KOPT-K1 (cell line): Measurements from ENCODE around the gene KDM2B.

Experiments used
- H3K27ac ChIP-seq: fragments of 200-600 bp; sonication (generic); 2 replicates; pipeline ENCODE4 v1.5.1; 2016; ENCODE audit warnings: antibody characterized with exemption, mild to moderate bottlenecking, low read depth, low read length; ENCODE audit not compliant: poor library complexity, severe bottlenecking
- H3K36me3 ChIP-seq: fragments of 200-600 bp; sonication (generic); 2 replicates; pipeline ENCODE4 v1.5.1; 2017; ENCODE audit warnings: antibody characterized with exemption, mild to moderate bottlenecking, low read length, moderate library complexity; ENCODE audit not compliant: insufficient read depth
- H3K9me3 ChIP-seq: fragments of 200-600 bp; sonication (generic); 2 replicates; pipeline ENCODE4 v1.5.1; 2017; ENCODE audit warnings: antibody characterized with exemption, low read length, mild to moderate bottlenecking; ENCODE audit not compliant: insufficient read depth, poor library complexity, severe bottlenecking

KDM2B gene

DNA sequence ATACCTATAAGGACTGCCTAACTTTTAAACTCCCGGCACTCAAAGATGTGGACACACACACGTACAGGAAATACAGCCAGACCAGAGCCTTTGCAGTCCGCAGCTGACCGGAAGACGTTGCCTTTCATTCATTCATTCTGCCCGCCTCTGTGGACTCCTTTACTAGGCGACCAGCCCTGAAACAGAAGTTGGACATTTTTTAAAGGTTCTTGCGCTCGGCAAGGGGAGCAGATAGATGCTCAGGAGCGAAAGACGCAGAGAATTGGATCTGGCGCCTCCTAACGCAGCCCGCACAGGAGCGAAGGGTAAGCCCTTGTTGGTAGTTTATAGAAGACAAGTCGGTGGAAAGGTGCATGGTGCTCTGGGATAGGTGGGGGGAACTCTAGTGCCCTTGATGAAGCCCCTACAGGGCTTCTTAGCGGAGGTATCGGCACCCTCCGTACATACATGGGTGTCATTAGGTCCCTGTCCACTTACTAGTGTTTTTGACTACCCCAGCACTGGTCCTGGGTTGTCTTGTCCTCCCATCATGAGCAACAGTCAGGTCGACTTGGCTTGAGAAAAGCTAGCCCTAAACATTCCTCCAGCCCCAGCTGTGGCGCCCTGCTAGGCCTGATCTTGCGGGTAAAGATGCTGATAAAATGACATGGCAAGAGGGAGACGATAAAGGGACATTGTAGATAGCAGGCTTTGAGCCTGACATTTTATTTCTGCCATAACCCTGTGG is at the start of gene KDM2B:
TSS of gene KDM2B (minus strand) at position 65 of the 727 bp plus-strand sequence. CDS start 112 bp downstream, outside the sequence.
- Histone ChIP-seq H3K27ac (peak within 1 kb of the TSS; percentile 78), H3K9me3 (no peaks in the 10 kb centered on the region)

DNA sequence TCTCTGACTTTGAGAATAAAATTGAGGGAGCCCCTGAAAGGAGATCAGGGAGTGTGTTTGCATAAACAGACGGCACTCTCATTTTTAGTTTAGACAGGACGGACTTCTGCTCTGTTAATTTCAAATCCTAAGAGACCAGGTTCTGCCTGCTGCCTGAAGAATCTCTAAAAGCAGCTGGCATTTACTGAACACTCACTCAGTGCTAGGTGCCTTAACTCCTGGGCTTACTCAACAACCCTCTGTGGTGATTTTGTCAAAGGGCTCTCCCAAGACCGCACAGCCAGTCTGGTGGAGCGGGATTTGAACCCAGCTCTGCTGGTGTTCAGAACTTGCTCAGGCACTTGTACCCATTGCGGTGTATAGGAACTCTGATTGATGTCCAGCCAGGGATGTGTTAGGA is 47.7 kb upstream of the KDM2B start:
- Histone ChIP-seq H3K36me3 (peaks cover 32% of the 10 kb centered on the region), H3K27ac (peak overlapping the region; percentile 96), H3K9me3 (no peaks in the 10 kb centered on the region)

More for the DNA sequence above, at the start of gene KDM2B:
- peaks cover 6% of the 10 kb centered on the region; the same call in 1 of the 2 replicates for H3K36me3 ChIP-seq

DNA sequence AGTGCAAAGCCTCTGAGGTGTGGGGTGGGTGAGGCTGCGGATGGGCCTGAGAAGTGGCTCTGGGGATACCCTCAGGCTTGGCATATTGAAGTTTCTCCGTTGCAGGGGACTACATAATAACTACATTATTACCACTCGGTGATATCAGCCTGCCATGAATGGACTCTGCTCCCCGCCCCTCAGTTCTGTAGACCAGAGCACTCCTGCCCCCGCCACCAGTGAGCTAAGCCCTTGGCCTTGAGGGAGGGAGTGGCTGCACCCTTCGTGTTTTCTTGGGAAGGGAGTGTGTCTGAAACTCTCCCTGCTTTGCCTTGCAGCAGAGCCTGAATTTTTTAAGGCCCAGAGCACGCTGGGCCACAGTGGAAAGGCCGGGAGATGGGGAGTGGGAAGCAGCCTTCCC is 47.2 kb upstream of the KDM2B start:
- Histone ChIP-seq H3K9me3 (no peaks in the 10 kb centered on the region), H3K36me3 (peaks cover 28% of the 10 kb centered on the region), H3K27ac (peak overlapping the region; percentile 96)

DNA sequence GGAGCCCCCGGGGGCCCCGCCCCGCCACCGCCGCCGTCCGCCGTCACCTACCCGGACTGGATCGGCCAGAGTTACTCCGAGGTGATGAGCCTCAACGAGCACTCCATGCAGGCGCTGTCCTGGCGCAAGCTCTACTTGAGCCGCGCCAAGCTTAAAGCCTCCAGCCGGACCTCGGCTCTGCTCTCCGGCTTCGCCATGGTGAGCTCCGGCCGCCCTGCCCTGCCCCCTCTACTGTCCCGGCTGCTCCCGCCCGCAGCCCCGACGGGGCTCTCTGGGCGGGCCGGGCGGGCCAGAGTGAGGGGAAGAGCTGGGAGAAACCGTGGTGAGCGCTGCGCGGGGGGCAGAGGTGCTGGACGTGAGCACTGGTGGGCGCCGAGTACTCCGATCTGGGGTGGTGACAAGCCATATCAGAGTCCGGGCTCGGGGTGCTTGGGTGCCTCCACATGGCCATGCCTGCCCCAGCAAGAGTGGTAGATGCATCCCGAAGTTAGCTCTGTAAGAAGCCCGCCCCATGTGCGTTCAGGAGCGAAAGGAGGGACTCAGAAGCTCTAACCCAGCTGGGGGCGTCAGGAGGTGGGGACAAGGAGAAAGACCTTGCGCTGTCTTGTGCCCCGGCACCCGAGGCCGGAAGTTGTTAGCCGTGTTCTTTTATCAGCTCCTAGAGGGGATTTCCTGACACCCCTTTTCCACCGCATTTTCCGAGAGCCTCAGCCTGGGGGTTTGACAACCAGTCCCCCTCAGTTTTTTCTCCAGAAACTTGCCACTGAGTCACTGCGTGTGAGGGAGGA is 46.2 kb upstream of the KDM2B start:
- H3K27ac ChIP-seq, result peak overlapping the region; percentile 96
- no peaks in the 10 kb centered on the region for H3K9me3 ChIP-seq
- peaks cover 18% of the 10 kb centered on the region for H3K36me3 ChIP-seq

DNA sequence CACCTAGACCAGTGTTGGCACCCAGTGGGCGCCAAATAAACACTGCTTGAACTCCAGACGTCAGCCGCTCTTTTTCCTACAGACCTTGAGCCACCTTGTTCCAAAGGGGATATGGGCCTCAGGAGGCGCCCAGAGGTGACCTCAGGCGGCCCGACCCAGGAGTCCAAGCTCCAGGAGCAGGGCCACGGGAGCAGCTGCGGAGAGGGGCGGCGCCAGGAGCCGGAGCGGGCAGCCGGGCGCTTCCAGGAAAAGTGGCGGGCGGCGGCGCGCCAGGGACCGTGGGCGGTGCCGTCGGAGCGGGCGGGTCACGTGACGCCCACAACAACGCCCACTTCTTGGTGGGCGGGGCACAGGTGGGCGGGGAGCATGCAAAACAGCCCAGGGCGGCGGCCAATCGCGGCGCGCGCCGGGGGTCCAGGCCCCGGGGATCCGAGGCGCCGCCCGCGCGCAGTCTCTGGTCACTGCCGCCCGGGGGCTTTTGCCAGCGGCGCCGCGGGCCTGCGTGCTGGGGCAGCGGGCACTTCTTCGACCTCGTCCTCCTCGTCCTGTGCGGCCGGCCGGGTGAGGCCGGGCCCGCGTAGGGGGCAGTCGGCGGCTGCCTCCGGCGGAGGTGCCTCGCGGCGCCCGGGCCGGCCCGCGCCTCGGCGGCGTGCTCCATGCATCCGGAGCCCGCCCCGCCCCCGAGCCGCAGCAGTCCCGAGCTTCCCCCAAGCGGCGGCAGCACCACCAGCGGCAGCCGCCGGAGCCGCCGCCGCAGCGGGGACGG is 45.4 kb upstream of the KDM2B start, which contains the start of gene ORAI1:
TSS of gene ORAI1 (plus strand) at position 444 of the 766 bp plus-strand sequence.
- Histone ChIP-seq H3K36me3 (peaks cover 12% of the 10 kb centered on the region), H3K9me3 (no peaks in the 10 kb centered on the region), H3K27ac (peak within 1 kb of the TSS; percentile 96)

DNA sequence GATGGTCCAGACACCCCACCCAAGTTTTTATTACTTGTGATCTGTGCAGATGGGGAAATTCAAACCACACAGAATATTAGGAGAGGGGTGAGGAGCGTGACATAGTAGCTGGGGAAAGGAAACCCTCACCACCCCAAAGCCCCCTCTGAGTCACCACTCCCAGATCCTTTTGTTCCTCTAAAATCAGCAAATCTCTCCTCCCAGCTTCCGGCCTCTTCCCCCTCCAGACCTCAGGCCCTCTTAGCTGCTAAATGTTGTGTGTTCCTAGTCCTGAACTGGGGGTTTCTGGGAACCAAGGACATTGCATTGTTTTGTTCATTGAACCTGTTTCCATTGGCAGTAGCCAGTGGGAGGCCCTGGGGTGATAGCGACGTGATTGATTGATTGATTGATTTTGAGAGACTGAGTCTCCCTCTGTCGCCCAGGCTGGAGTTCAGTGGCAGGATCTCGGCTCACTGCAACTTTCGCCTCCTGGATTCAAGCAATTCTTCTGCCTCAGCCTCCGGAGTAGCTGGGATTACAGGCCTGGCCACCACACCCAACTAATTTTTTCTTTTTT is 39.6 kb upstream of the KDM2B start:
- Histone ChIP-seq H3K9me3 (no peaks in the 10 kb centered on the region), H3K36me3 (no peaks in the 10 kb centered on the region), H3K27ac (no peak overlapping the region)

DNA sequence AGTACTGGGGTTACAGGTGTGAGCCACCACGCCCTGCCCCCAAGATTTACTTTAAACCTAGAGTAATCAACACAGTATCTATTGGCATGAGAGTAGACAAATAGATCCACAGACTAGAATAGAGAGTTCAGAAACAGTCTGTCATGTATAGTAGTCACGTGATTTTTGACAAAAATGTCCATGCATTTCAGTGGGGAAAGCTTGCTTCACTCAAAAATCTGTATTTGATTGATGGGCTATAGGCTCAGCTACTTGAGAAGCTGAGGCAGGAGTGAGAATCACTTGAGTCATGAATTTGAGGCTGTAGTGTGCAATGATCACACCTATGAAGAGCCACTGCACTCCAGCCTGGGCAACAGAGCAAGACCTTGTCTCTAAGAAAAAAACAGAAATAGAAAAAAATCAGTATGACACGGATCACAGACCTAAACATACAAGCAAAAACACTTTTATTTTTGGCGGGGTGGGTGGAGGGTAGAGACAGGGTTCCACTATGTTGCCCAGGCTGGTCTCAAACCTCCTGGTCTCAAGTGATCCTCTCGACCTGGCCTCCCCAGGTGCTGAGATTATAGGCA is 37.9 kb upstream of the KDM2B start:
- no peaks in the 10 kb centered on the region for H3K9me3 ChIP-seq
- no peak overlapping the region for H3K27ac ChIP-seq
- H3K36me3 ChIP-seq, result no peaks in the 10 kb centered on the region

DNA sequence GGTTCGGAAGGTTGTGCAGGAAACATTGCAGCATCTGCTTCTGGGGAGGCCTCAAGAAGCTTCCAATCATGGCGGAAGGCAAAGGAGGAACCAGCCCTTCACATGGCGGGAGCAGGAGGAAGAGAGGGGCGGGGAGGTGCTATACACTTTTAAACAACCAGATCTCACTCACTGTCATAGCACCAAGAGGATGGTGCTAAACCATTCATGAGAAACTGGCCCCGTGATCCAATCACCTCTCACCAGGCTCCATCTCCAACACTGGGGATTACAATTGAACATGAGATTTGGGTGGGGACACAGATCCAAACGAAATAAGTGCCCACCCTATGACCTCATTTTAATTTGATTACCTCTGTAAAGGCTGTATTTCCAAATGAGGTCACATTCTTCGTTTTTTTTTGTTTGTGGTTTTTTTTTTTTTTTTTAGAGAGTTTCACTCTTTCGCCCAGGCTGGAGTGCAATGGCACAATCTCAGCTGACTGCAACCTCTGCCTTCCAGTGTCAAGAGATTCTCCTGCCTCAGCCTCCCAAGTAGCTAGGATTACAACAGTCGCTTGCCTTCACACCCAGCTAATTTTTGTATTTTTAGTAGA is 34.1 kb upstream of the KDM2B start:
- no peak overlapping the region for H3K27ac ChIP-seq
- no peaks in the 10 kb centered on the region for H3K9me3 ChIP-seq
- H3K36me3 ChIP-seq, result no peaks in the 10 kb centered on the region

DNA sequence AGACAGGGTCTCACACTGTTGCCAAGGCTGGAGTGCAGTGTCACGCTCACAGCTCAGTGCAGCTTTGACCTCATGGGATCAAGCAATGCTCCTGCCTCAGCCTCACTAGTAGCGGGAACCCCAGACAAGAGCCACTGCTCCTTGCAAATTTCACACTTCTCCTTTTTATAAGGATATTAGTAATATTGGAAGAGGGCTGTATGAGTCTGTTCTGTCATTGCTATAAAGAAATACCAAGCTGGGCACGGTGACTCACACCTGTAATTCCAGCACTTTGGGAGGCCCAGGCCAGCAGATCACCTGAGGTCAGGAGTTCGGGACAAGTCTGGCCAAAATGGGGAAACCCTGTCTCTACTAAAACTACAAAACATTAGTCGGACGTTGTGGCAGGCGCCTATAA is 32.6 kb upstream of the KDM2B start:
- no peaks in the 10 kb centered on the region for H3K36me3 ChIP-seq
- H3K9me3 ChIP-seq, result no peaks in the 10 kb centered on the region
- no peak overlapping the region for H3K27ac ChIP-seq

DNA sequence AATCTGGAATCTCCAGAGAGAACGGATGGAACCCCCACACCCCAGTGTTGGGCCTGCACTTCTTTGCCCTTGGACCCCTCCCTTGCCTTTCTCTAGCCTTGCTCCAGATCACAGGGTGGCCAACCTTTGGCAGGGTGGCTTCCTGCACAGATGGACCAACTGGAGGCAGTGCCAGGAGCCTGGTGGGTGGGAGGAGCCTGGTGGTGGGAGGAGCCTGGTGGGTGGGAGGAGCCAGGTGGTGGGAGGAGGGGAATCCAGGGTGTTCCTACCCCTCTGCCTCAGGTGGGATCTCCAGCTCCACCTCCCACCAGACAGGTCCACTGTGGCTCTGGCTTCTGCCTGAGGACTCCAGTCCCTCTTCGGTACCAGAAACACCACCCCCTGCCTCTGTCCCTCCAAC is 30.5 kb upstream of the KDM2B start:
- H3K36me3 ChIP-seq, result no peaks in the 10 kb centered on the region
- no peak overlapping the region for H3K27ac ChIP-seq
- H3K9me3 ChIP-seq, result no peaks in the 10 kb centered on the region

DNA sequence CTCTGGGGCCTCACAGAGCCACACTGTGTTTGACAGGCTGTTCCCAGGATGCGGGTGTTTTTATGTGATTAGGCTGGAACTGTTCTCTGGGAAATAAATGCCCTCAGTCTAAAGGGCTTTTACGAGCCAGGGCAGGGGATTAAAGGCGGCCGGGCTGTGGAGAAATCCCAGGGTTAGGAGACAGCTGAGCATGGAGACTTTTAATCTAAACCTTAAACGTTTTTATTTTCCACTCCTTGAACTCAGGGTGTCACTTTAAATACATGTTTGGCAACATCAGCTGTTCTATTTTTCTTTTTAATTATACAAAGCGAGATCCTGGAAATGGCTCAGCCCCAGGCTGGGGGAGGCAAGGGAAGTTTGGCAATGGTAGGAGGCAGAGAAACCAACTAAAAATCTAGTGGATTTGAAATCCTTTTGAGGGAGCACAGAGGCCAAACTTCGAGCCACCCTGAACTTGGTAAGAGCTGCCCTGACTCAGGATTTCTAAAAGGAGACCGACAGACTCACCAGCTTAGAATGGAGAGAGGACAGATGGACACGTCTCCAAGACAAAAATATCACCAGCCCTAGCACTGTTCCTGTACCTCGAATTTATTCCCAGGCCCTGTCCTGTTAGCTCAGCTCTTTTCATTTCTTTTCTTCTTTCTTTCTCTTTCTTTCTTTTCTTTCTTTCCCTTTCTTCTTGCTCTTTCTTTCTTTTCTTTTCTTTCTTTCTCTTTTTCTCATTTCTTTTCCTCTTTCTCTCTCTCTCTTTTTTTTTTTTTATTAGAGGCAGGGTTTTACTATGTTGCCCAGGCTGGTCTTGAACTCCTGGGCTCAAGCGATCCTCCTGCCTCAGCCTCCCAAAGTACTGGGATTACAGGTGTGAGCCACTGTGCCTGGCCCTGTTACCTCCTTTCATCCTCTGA is 29.7 kb upstream of the KDM2B start:
- no peaks in the 10 kb centered on the region for H3K9me3 ChIP-seq
- no peaks in the 10 kb centered on the region for H3K36me3 ChIP-seq
- no peak overlapping the region for H3K27ac ChIP-seq

DNA sequence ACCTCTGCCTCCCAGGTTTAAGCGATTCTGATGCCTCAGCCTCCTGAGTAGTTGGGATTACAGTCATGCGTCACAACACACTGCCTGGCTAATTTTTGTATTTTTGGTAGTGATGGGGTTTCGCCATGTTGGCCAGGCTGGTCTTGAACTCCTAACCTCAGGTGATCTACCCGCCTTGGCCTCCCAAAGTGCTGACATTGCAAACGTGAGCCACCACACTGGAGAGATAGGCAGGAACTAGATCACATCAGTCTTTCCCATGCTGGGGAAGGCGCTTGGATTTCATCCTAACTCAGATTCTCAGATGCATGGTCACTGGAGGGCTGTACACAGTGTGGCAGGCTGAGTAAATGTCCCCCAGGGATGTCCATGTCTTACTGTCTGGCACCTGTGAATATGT is 27.5 kb upstream of the KDM2B start:
- no peaks in the 10 kb centered on the region for H3K9me3 ChIP-seq
- no peak overlapping the region for H3K27ac ChIP-seq
- H3K36me3 ChIP-seq, result no peaks in the 10 kb centered on the region

DNA sequence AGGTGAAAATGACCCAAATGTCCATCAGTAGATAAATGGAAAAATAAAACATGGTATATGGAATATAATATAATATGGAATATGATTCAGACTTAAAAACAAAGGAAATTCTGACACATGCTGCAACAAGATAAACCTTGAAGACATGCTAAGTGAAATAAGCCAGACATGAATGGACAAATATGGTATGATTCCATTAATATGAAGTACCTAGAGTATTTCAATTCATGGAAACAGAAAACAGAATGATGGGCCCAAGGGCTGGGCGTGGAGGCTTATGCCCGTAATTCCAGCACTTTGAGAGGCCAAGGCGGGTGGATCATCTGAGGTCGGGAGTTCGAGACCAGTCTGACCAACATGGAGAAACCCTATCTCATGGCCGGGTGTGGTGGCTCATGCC is 22.8 kb upstream of the KDM2B start:
- no peaks in the 10 kb centered on the region for H3K9me3 ChIP-seq
- H3K27ac ChIP-seq, result no peak overlapping the region
- H3K36me3 ChIP-seq, result no peaks in the 10 kb centered on the region
